ENCODE results near the gene SLC51B.

DNA sequence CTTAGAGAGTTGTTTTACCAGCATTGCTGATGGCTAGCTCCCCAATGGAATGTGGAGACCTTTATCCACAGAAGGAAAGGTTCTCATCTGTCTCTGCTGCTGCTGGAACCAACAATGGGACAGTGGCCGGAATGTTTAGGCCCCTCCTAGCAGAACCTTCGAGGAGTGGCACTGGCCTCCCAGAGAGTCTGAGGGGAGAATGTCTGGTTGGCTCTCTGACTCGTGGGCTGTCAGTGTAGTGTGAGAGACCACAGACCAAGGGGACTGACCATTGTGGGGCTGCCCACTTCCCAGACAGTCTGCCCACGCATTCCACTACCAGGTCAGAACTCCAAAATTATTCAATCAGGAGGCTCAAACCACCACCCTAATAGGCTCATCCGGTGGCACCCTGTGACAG lies 17.5 kb downstream of the SLC51B start:
- TF ChIP-seq, protein P1, sequence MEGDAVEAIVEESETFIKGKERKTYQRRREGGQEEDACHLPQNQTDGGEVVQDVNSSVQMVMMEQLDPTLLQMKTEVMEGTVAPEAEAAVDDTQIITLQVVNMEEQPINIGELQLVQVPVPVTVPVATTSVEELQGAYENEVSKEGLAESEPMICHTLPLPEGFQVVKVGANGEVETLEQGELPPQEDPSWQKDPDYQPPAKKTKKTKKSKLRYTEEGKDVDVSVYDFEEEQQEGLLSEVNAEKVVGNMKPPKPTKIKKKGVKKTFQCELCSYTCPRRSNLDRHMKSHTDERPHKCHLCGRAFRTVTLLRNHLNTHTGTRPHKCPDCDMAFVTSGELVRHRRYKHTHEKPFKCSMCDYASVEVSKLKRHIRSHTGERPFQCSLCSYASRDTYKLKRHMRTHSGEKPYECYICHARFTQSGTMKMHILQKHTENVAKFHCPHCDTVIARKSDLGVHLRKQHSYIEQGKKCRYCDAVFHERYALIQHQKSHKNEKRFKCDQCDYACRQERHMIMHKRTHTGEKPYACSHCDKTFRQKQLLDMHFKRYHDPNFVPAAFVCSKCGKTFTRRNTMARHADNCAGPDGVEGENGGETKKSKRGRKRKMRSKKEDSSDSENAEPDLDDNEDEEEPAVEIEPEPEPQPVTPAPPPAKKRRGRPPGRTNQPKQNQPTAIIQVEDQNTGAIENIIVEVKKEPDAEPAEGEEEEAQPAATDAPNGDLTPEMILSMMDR (IDR thresholded peaks at IDR 0.05 in 2 of 3, conservative IDR thresholded peaks at IDR 0.05 in 1 of 3; ENCODE audit: borderline replicate concordance in 1 of 3, insufficient read depth in 1 of 3, low read depth in 2 of 3, low read length in 2 of 3), result no peak
- no peak for TF ChIP-seq POLR2A (IDR thresholded peaks at IDR 0.05; ENCODE audit: borderline replicate concordance, extremely low read depth, insufficient read depth, insufficient read length)
- TF ChIP-seq POLR2AphosphoS5 (IDR thresholded peaks at IDR 0.05; ENCODE audit: low read depth, low read length), result no peak
- no peak for TF ChIP-seq FOSL1 (IDR thresholded peaks at IDR 0.05; ENCODE audit: low read depth)

All from HCT116 (cell line).